Nephron progenitor cell (in vitro differentiated cells): ENCODE results near the gene ASPSCR1.

ENCODE experiments used
- DNase-seq: peaks from one replicate; pipeline ENCODE4 v3.0.0; 2021
- H3K27ac Mint-ChIP-seq: 2 replicates; pipeline ENCODE4 v1.8.0; 2021; ENCODE audit warnings: mild to moderate bottlenecking, moderate library complexity, mixed read lengths
- H3K27me3 Mint-ChIP-seq: 2 replicates; pipeline ENCODE4 v1.8.0; 2021; ENCODE audit warnings: mild to moderate bottlenecking, low read depth, mixed read lengths; ENCODE audit not compliant: poor library complexity
- H3K36me3 Mint-ChIP-seq: 2 replicates; pipeline ENCODE4 v1.8.0; 2021; ENCODE audit warnings: low read depth, mixed read lengths
- H3K4me1 Mint-ChIP-seq: 2 replicates; pipeline ENCODE4 v1.8.0; 2021; ENCODE audit warnings: mixed read lengths
- H3K4me3 Mint-ChIP-seq: 2 replicates; pipeline ENCODE4 v1.8.0; 2021; ENCODE audit warnings: mild to moderate bottlenecking, moderate library complexity, mixed read lengths
- H3K9me3 Mint-ChIP-seq: 2 replicates; pipeline ENCODE4 v1.8.0; 2021; ENCODE audit warnings: mild to moderate bottlenecking, moderate library complexity, mixed read lengths
- CTCF ChIP-seq: fragments of 200-600 bp; sonication (generic); IDR thresholded peaks from 2 replicates; pipeline ENCODE4 v1.5.0; 2021; ENCODE audit warnings: antibody characterized with exemption

Gene ASPSCR1

GRCh38 chr17:82031885-82032627 is 54.6 kb downstream of the ASPSCR1 start:
- no peak for DNase-seq
- no peak for TF ChIP-seq CTCF
- peaks cover 28% of the 10 kb centered on the region for H3K4me1 Mint-ChIP-seq
- peak overlapping the region; percentile 70 for H3K4me3 Mint-ChIP-seq
- H3K36me3 Mint-ChIP-seq, result no peaks in the 10 kb centered on the region
- peaks cover 9% of the 10 kb centered on the region for H3K27me3 Mint-ChIP-seq
- no peaks in the 10 kb centered on the region for H3K9me3 Mint-ChIP-seq
- no peak overlapping the region for H3K27ac Mint-ChIP-seq

GRCh38 chr17:82033359-82034085 is 56.1 kb downstream of the ASPSCR1 start:
- Mint-ChIP-seq H3K4me3 (peak overlapping the region; percentile 71), H3K27me3 (peaks cover 10% of the 10 kb centered on the region), H3K36me3 (no peaks in the 10 kb centered on the region), H3K4me1 (peaks cover 35% of the 10 kb centered on the region), H3K9me3 (peaks cover 5% of the 10 kb centered on the region), H3K27ac (no peak overlapping the region)
- TF ChIP-seq CTCF, result no peak
- DNase-seq, result no peak

GRCh38 chr17:82034371-82035011 is 57.1 kb downstream of the ASPSCR1 start:
- no peak overlapping the region for H3K27ac Mint-ChIP-seq
- H3K36me3 Mint-ChIP-seq, result no peaks in the 10 kb centered on the region
- peaks cover 42% of the 10 kb centered on the region for H3K4me1 Mint-ChIP-seq
- TF ChIP-seq CTCF, result no peak
- peaks cover 9% of the 10 kb centered on the region for H3K27me3 Mint-ChIP-seq
- no peak overlapping the region for H3K4me3 Mint-ChIP-seq
- peaks cover 5% of the 10 kb centered on the region for H3K9me3 Mint-ChIP-seq
- no peak for DNase-seq

GRCh38 chr17:82035488-82035887 is 58.1 kb downstream of the ASPSCR1 start:
- Mint-ChIP-seq H3K4me1 (peaks cover 39% of the 10 kb centered on the region), H3K4me3 (peak overlapping the region; percentile 79), H3K27ac (no peak overlapping the region), H3K27me3 (peaks cover 11% of the 10 kb centered on the region), H3K9me3 (peaks cover 8% of the 10 kb centered on the region), H3K36me3 (no peaks in the 10 kb centered on the region)
- DNase-seq, result no peak
- no peak for TF ChIP-seq CTCF

GRCh38 chr17:82035956-82036633 is 58.7 kb downstream of the ASPSCR1 start:
- H3K9me3 Mint-ChIP-seq, result peaks cover 8% of the 10 kb centered on the region
- TF ChIP-seq CTCF, result no peak
- DNase-seq, result no peak
- H3K4me3 Mint-ChIP-seq, result peak overlapping the region; percentile 79
- no peaks in the 10 kb centered on the region for H3K36me3 Mint-ChIP-seq
- H3K27ac Mint-ChIP-seq, result no peak overlapping the region
- peaks cover 39% of the 10 kb centered on the region for H3K4me1 Mint-ChIP-seq
- peaks cover 11% of the 10 kb centered on the region for H3K27me3 Mint-ChIP-seq
